Measurements from ENCODE around the gene SMOC2.

The SMOC2 gene

GRCh38 chr6:168520233-168520632 lies 79.2 kb downstream of the SMOC2 start:
- no peak for TF ChIP-seq CTCF (IDR thresholded peaks at IDR 0.05; ENCODE audit: low read depth, low read length)
- no peaks in the 10 kb centered on the region for H3K4me1 ChIP-seq
- no peak for DNase-seq
- H3K27me3 ChIP-seq = no peaks in the 10 kb centered on the region
- no peak overlapping the region for H3K4me3 ChIP-seq (ENCODE audit: low read depth, low read length)
- no peaks in the 10 kb centered on the region for H3K36me3 ChIP-seq
- H3K9me3 ChIP-seq = no peaks in the 10 kb centered on the region

- no peak for DNase-seq
- no peaks in the 10 kb centered on the region for H3K36me3 ChIP-seq
- H3K27me3 ChIP-seq = no peaks in the 10 kb centered on the region
- no peaks in the 10 kb centered on the region for H3K9me3 ChIP-seq
- no peak overlapping the region for H3K4me3 ChIP-seq (ENCODE audit: low read depth, low read length)
- H3K4me1 ChIP-seq = no peaks in the 10 kb centered on the region
- no peak for TF ChIP-seq CTCF (IDR thresholded peaks at IDR 0.05; ENCODE audit: low read depth, low read length)
These were observed 83.6 kb downstream of the SMOC2 start for GRCh38 chr6:168524571-168525001.

GRCh38 chr6:168525114-168525513 lies 84.1 kb downstream of the SMOC2 start:
- Histone ChIP-seq H3K27me3 (no peaks in the 10 kb centered on the region), H3K4me1 (no peaks in the 10 kb centered on the region), H3K9me3 (no peaks in the 10 kb centered on the region), H3K36me3 (no peaks in the 10 kb centered on the region), H3K4me3 (ENCODE audit: low read depth, low read length) (no peak overlapping the region)
- no peak for DNase-seq
- no peak for TF ChIP-seq CTCF (IDR thresholded peaks at IDR 0.05; ENCODE audit: low read depth, low read length)

- Histone ChIP-seq H3K27me3 (no peaks in the 10 kb centered on the region), H3K9me3 (no peaks in the 10 kb centered on the region), H3K36me3 (no peaks in the 10 kb centered on the region), H3K4me3 (ENCODE audit: low read depth, low read length) (no peak overlapping the region), H3K4me1 (no peaks in the 10 kb centered on the region)
- TF ChIP-seq CTCF (IDR thresholded peaks at IDR 0.05; ENCODE audit: low read depth, low read length) = no peak
- DNase-seq = no peak
These were observed 85.1 kb downstream of the SMOC2 start for GRCh38 chr6:168525926-168526630.

- no peaks in the 10 kb centered on the region for H3K27me3 ChIP-seq
- DNase-seq = no peak
- TF ChIP-seq CTCF (IDR thresholded peaks at IDR 0.05; ENCODE audit: low read depth, low read length) = no peak
- no peaks in the 10 kb centered on the region for H3K36me3 ChIP-seq
- no peak overlapping the region for H3K4me3 ChIP-seq (ENCODE audit: low read depth, low read length)
- no peaks in the 10 kb centered on the region for H3K4me1 ChIP-seq
- no peaks in the 10 kb centered on the region for H3K9me3 ChIP-seq
These were observed 85.9 kb downstream of the SMOC2 start for GRCh38 chr6:168526841-168527281.

- H3K4me1 ChIP-seq = no peaks in the 10 kb centered on the region
- TF ChIP-seq CTCF (IDR thresholded peaks at IDR 0.05; ENCODE audit: low read depth, low read length) = no peak
- no peaks in the 10 kb centered on the region for H3K9me3 ChIP-seq
- no peak overlapping the region for H3K4me3 ChIP-seq (ENCODE audit: low read depth, low read length)
- H3K36me3 ChIP-seq = no peaks in the 10 kb centered on the region
- no peak for DNase-seq
- no peaks in the 10 kb centered on the region for H3K27me3 ChIP-seq
These were observed 86.6 kb downstream of the SMOC2 start for GRCh38 chr6:168527451-168528210.

Measured in BE2C (cell line).